Hepatocyte (in vitro differentiated cells): Measurements from ENCODE around the gene TLR4. TPM values are rescaled to one million over a fixed set of nuclear protein-coding genes. Genes with fewer than 3 reads are reported as not detected.

Experiments
- DNase-seq: peaks from one replicate; pipeline ENCODE4 v3.0.0-alpha.2; 2016; ENCODE audit warnings: low spot score
- H2AFZ ChIP-seq: fragments of 200-600 bp; sonication (generic); 2 replicates; pipeline ENCODE4 v1.6.0; 2016; ENCODE audit warnings: antibody characterized with exemption, mild to moderate bottlenecking
- H3K27ac ChIP-seq: fragments of 200-600 bp; sonication (generic); 2 replicates; pipeline ENCODE4 v1.5.1; 2016; ENCODE audit warnings: mild to moderate bottlenecking
- H3K27me3 ChIP-seq: fragments of 200-600 bp; sonication (generic); 2 replicates; pipeline ENCODE4 v1.6.1; 2016
- H3K36me3 ChIP-seq: fragments of 200-600 bp; sonication (generic); replicated peaks from 2 replicates; pipeline ENCODE4 v1.5.1; 2016; ENCODE audit warnings: low read depth; ENCODE audit not compliant: insufficient read depth
- H3K4me1 ChIP-seq: fragments of 200-600 bp; sonication (generic); 2 replicates; pipeline ENCODE4 v1.5.1; 2016; ENCODE audit warnings: mild to moderate bottlenecking, moderate library complexity; ENCODE audit not compliant: insufficient read depth
- H3K4me2 ChIP-seq: fragments of 200-600 bp; sonication (generic); 2 replicates; pipeline ENCODE4 v1.6.0; 2016
- H3K4me3 ChIP-seq: fragments of 200-600 bp; sonication (generic); 2 replicates; pipeline ENCODE4 v1.5.1; 2016; ENCODE audit warnings: mild to moderate bottlenecking
- H3K79me2 ChIP-seq: fragments of 200-600 bp; sonication (generic); 2 replicates; pipeline ENCODE4 v1.6.0; 2017; ENCODE audit warnings: mild to moderate bottlenecking
- H3K9me2 ChIP-seq: fragments of 200-600 bp; sonication (generic); replicated peaks from 2 replicates; pipeline ENCODE4 v1.6.0; 2017; ENCODE audit warnings: mild to moderate bottlenecking; ENCODE audit not compliant: insufficient read depth
- H3K9me3 ChIP-seq: fragments of 200-600 bp; sonication (generic); 2 replicates; pipeline ENCODE4 v1.5.1; 2016; ENCODE audit warnings: low read depth, mild to moderate bottlenecking
- H4K20me1 ChIP-seq: fragments of 200-600 bp; sonication (generic); 2 replicates; pipeline ENCODE4 v1.6.0; 2016; ENCODE audit warnings: mild to moderate bottlenecking; ENCODE audit not compliant: insufficient read depth, poor library complexity, severe bottlenecking
- EZH2 ChIP-seq: fragments of 200-600 bp; sonication (generic); IDR thresholded peaks from 2 replicates; pipeline ENCODE4 v1.6.1; 2016; ENCODE audit warnings: antibody characterized with exemption, mild to moderate bottlenecking, borderline replicate concordance
- EZH2phosphoT487 ChIP-seq: fragments of 200-600 bp; sonication (generic); IDR thresholded peaks from one replicate; pipeline ENCODE4 v1.6.1; 2018; ENCODE audit warnings: antibody characterized with exemption, mild to moderate bottlenecking, low read depth, moderate library complexity; ENCODE audit not compliant: unreplicated experiment, severe bottlenecking
- WGBS: methylation state at CpG from one replicate; pipeline ENCODE4 v1.1.6; 2016; ENCODE audit warnings: low lambda C conversion rate; ENCODE audit errors: missing lambda C conversion rate; 5-methylcytosine and 5-hydroxymethylcytosine counted together
- polyA plus RNA-seq: library from polyadenylated mRNA; unstranded; fragments of >200 nt; fragmentation: Nextera tagmentation; extraction: Ambion mirVana; gene quantifications from 2 replicates; pipeline ENCODE4 v1.2.1, GENCODE V29; 2016
- total RNA-seq: library from RNA; depleted of rRNA; stranded (reverse); fragments of >200 nt; gene quantifications from 2 replicates; pipeline ENCODE4 v1.2.3, GENCODE V29; 2014
- TF ChIP-seq, protein P1 (sequence below): fragments of 200-600 bp; sonication (generic); IDR thresholded peaks from 2 replicates; pipeline ENCODE4 v1.5.1; 2016; ENCODE audit warnings: antibody characterized with exemption, mild to moderate bottlenecking; ENCODE audit not compliant: poor library complexity

Gene TLR4
- total and polyA plus RNA-seq, 2 experiments from 2014 or later = 0.33 to 1.7 TPM

DNA sequence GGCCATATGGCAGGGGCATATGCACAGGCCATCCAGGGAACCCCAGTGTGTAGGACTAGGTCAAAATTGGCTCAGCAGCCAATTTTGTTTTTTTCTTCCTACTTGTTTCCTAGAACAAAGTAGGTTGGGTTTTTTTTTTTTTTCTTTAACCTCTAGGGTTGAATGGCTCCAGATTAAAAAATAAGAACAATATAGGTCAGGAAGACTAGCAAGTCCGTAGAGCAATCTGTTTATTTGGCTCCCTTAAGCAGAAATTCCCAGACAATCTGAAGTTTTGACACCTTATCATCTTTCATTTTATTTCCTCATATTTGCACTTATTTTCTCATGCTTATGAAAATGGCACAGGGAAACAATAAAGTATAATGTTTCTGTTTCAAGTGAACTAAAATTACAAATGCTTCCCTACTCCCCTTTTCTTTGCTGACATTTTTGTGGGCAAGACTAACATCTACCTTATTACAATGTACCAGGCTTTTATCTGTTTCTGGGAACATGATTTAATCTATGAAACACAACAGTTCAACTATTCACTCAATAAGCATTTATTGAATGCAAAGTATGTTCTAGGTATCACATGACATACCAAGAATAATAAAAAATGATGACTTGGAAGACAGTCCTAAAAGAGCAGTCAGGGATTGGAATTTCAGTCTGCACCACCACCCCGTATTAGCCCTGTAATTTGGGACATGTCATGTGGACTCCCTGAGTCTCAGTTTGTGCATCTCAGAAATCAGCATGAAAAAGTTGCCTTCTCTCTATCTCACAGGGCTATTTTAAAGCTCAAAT lies 30.5 kb downstream of the TLR4 start:
- 76% methylated on average over 2 of the region's 2 CpGs for WGBS
- no peak overlapping the region for H3K27ac ChIP-seq
- no peaks in the 10 kb centered on the region for H4K20me1 ChIP-seq
- no peak overlapping the region for H2AFZ ChIP-seq
- DNase-seq = no peak
- H3K36me3 ChIP-seq = no peaks in the 10 kb centered on the region
- no peak overlapping the region for H3K4me2 ChIP-seq
- no peak overlapping the region for H3K4me3 ChIP-seq
- no peaks in the 10 kb centered on the region for H3K27me3 ChIP-seq
- H3K79me2 ChIP-seq = no peaks in the 10 kb centered on the region
- TF ChIP-seq, protein P1, sequence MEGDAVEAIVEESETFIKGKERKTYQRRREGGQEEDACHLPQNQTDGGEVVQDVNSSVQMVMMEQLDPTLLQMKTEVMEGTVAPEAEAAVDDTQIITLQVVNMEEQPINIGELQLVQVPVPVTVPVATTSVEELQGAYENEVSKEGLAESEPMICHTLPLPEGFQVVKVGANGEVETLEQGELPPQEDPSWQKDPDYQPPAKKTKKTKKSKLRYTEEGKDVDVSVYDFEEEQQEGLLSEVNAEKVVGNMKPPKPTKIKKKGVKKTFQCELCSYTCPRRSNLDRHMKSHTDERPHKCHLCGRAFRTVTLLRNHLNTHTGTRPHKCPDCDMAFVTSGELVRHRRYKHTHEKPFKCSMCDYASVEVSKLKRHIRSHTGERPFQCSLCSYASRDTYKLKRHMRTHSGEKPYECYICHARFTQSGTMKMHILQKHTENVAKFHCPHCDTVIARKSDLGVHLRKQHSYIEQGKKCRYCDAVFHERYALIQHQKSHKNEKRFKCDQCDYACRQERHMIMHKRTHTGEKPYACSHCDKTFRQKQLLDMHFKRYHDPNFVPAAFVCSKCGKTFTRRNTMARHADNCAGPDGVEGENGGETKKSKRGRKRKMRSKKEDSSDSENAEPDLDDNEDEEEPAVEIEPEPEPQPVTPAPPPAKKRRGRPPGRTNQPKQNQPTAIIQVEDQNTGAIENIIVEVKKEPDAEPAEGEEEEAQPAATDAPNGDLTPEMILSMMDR = no peak
- no peak for TF ChIP-seq EZH2phosphoT487
- no peaks in the 10 kb centered on the region for H3K9me3 ChIP-seq
- H3K9me2 ChIP-seq = no peaks in the 10 kb centered on the region
- H3K4me1 ChIP-seq = peaks cover 4% of the 10 kb centered on the region

DNA sequence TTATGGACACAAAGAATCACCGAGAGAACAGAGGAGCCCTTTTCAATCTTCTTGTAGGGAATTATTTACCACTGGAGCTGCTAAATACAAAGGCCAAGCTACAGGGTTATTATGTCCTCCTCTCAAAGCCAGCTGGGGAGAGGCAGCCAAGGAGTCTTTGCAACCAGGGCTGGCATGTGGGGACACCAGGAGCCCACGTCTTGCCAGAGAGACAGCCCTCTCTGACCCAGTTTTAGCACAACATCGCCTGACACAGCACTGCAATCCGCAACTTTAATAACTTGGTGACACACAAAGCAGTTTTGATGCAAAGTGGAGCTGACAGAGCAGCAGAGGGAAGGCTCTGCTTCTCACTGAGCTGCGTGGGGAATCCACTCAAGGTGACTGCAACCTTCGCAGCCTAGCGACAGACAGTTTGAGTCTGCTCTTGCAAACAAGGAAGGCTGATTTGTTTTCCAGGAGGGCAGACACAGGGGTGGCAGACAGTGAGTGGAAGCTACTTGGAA lies 33.6 kb downstream of the TLR4 start:
- TF ChIP-seq, protein P1 = no peak
- TF ChIP-seq EZH2 (no peak), EZH2phosphoT487 (no peak)
- Histone ChIP-seq H3K9me3 (no peaks in the 10 kb centered on the region), H3K79me2 (no peaks in the 10 kb centered on the region), H3K27me3 (peaks cover 8% of the 10 kb centered on the region), H3K4me1 (peaks cover 4% of the 10 kb centered on the region), H3K27ac (no peak overlapping the region), H3K9me2 (no peaks in the 10 kb centered on the region), H3K36me3 (no peaks in the 10 kb centered on the region), H2AFZ (no peak overlapping the region), H4K20me1 (no peaks in the 10 kb centered on the region), H3K4me2 (no peak overlapping the region), H3K4me3 (no peak overlapping the region)
- WGBS = 75% methylated on average over 7 of the region's 7 CpGs
- DNase-seq = no peak

DNA sequence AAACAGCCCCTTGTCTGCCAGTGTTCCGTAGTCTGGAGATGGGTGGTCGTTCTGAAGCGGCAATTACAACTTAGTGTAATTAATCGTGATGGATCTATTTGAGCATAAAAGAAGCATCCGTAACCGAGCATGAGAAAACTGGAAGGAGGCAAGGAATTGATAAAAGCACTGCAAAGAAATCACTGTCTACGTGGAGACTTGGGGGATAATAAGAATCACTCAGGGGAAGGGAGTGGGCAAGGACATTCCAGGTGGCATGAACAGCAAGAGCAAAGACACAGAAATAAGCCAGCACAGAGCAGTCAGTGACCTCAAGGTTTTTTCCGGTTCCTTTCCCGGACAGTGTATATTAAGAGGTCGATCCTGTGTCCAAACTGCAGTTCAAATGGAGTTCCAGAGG lies 35.0 kb downstream of the TLR4 start:
- WGBS = 90% methylated on average over 10 of the region's 10 CpGs
- Histone ChIP-seq H3K27me3 (peaks cover 23% of the 10 kb centered on the region), H3K4me2 (no peak overlapping the region), H4K20me1 (no peaks in the 10 kb centered on the region), H3K27ac (no peak overlapping the region), H3K79me2 (no peaks in the 10 kb centered on the region), H3K4me3 (no peak overlapping the region), H3K9me3 (no peaks in the 10 kb centered on the region), H3K4me1 (no peaks in the 10 kb centered on the region), H3K9me2 (no peaks in the 10 kb centered on the region), H2AFZ (no peak overlapping the region), H3K36me3 (no peaks in the 10 kb centered on the region)
- DNase-seq = no peak
- TF ChIP-seq, protein P1 = no peak
- TF ChIP-seq EZH2phosphoT487 = no peak
